Body of pancreas (tissue), 4 donors: Measurements from ENCODE around the gene CSF1. TPM values are rescaled to one million over a fixed set of nuclear protein-coding genes. Genes with fewer than 3 reads are reported as not detected.
"Not testable (repeated sequence)": the region's sequence is repeated elsewhere in the genome, so short reads cannot be mapped to it uniquely, and the experiment has no call there.

ENCODE experiments used
- ATAC-seq: fragments of 150-250 bp; one replicate; pipeline ENCODE4 v1.9.1; 2016
- DNase-seq, 4 donors: peaks; one replicate each; pipeline ENCODE4 v3.0.0-alpha.2; 2019
- H3K27ac ChIP-seq, 4 donors: fragments of 200-600 bp; sonication (generic); 1 replicate in 3 of 4; 2 replicates in 1 of 4; pipeline versions ENCODE4 v1.5.1 to v1.6.1; 2016 to 2019; ENCODE audit warnings: mild to moderate bottlenecking in 1 of 4, mixed read lengths in 1 of 4, moderate library complexity in 1 of 4
- H3K27me3 ChIP-seq, 2 donors: fragments of 200-600 bp; sonication (generic); one replicate each; pipeline ENCODE4 v1.6.0; 2016; ENCODE audit warnings: mild to moderate bottlenecking in 1 of 2
- H3K36me3 ChIP-seq, 2 donors: fragments of 200-600 bp; sonication (generic); replicated peaks in 1 of 2; 2 replicates each; pipeline ENCODE4 v1.5.1; 2016; ENCODE audit warnings: low read depth in 2 of 2; ENCODE audit not compliant: insufficient read depth in 1 of 2
- H3K4me1 ChIP-seq: fragments of 200-600 bp; sonication (generic); one replicate; pipeline ENCODE4 v1.6.0; 2016
- H3K4me3 ChIP-seq, 2 donors: fragments of 200-600 bp; sonication (generic); 1 replicate in 1 of 2; 2 replicates in 1 of 2; pipeline ENCODE4 v1.5.1; 2016 to 2019
- H3K9me3 ChIP-seq, 3 donors: fragments of 200-600 bp; sonication (generic); 1 replicate in 2 of 3; 2 replicates in 1 of 3; pipeline ENCODE4 v1.5.1; 2016
- POLR2A ChIP-seq, 3 donors: fragments of 450-650 bp; IDR thresholded peaks; one replicate each; pipeline ENCODE4 v1.6.1; 2016; ENCODE audit warnings: antibody characterized with exemption in 3 of 3, mild to moderate bottlenecking in 2 of 3
- WGBS, 2 donors: methylation state at CpG; one replicate each; pipeline ENCODE4 v1.1.5; 2017; 5-methylcytosine and 5-hydroxymethylcytosine counted together
- intact Hi-C: fragments of 100-400 bp; cut with DNase I; formaldehyde crosslinking; loops from one replicate; pipeline ENCODE4 v1.15.1; 2023
- total RNA-seq, 2 donors: library from RNA; depleted of rRNA; stranded (reverse); fragments of >200 nt; gene quantifications; one replicate each; pipeline ENCODE4 v1.1.0, GENCODE V29; 2016
- TF ChIP-seq, protein P1 (sequence below), 7 experiments: fragments of 450-650 bp in 4 of 7; fragments of 200-600 bp in 3 of 7; sonication (generic) in 3 of 7; IDR thresholded peaks; one replicate each; pipeline ENCODE4 v1.5.1; 2016 to 2019; ENCODE audit warnings: antibody characterized with exemption in 7 of 7

Gene CSF1
- total RNA-seq, 2 donors from 2014 or later = 26.7 to 60.7 TPM

GRCh38 chr1:109876617-109877316, 33.9 kb upstream of the CSF1 start:
- no peak overlapping the region for H3K4me3 ChIP-seq
- peak overlapping the region; percentile 43 to 89 (median 81) for H3K27ac ChIP-seq
- H3K4me1 ChIP-seq = peaks cover 19% of the 10 kb centered on the region
- TF ChIP-seq POLR2A (IDR thresholded peaks at IDR 0.05) = no peak
- TF ChIP-seq, protein P1, sequence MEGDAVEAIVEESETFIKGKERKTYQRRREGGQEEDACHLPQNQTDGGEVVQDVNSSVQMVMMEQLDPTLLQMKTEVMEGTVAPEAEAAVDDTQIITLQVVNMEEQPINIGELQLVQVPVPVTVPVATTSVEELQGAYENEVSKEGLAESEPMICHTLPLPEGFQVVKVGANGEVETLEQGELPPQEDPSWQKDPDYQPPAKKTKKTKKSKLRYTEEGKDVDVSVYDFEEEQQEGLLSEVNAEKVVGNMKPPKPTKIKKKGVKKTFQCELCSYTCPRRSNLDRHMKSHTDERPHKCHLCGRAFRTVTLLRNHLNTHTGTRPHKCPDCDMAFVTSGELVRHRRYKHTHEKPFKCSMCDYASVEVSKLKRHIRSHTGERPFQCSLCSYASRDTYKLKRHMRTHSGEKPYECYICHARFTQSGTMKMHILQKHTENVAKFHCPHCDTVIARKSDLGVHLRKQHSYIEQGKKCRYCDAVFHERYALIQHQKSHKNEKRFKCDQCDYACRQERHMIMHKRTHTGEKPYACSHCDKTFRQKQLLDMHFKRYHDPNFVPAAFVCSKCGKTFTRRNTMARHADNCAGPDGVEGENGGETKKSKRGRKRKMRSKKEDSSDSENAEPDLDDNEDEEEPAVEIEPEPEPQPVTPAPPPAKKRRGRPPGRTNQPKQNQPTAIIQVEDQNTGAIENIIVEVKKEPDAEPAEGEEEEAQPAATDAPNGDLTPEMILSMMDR (IDR thresholded peaks at IDR 0.05) = no peak
- ATAC-seq (peak; percentile 18), DNase-seq (peak in 1 of 4 donors; percentile 30)
- WGBS, 2 donors = 66 to 69% methylated on average over 4 of the region's 4 CpGs
- H3K36me3 ChIP-seq = no peaks in the 10 kb centered on the region
- no peaks in the 10 kb centered on the region for H3K9me3 ChIP-seq
- intact Hi-C loops = no loop called here
- H3K27me3 ChIP-seq = no peaks in the 10 kb centered on the region

DNA sequence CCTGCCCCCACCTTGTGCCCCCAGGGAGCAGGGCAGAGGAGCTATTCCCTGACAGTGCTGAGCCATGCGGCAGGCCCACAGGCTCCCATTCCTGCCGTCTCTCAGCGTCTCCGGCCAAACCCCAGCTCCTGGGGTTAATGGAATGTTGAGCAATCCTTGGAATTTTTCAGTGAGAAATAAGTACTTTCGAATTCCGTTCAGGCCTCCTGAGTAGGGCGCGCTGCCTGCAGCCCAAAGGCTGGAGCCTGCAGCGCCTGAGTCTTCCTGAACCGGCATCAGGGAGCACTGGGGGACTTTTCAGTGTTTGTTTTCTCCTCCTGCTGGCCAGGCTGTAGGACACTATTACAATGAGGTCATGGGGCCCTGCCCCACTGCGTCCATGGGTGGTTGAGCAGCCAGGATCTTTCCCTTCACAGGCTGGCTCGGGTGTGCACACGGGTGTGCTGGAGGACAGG, 33.3 kb upstream of the CSF1 start:
- ATAC-seq (peak; percentile 81), DNase-seq (peak; percentile 42 to 66 (median 60))
- Histone ChIP-seq H3K4me1 (peaks cover 19% of the 10 kb centered on the region), H3K36me3 (no peaks in the 10 kb centered on the region), H3K4me3 (no peak overlapping the region), H3K27ac (peak overlapping the region; percentile 48 to 89 (median 81)), H3K9me3 (no peaks in the 10 kb centered on the region), H3K27me3 (no peaks in the 10 kb centered on the region)
- WGBS, 2 donors = 36 to 39% methylated on average over 11 to 13 of the region's 13 CpGs
- TF ChIP-seq, protein P1 (IDR thresholded peaks at IDR 0.05) = peak in 4 of 7 experiments; percentile 24 to 43 (median 34)
- peak in 2 of 3 donors; percentile 25 to 48 for TF ChIP-seq POLR2A (IDR thresholded peaks at IDR 0.05)
- intact Hi-C loops = no loop called here

- Histone ChIP-seq H3K4me3 (no peak overlapping the region), H3K36me3 (no peaks in the 10 kb centered on the region), H3K9me3 (no peaks in the 10 kb centered on the region), H3K4me1 (peaks cover 19% of the 10 kb centered on the region), H3K27me3 (no peaks in the 10 kb centered on the region), H3K27ac (peak overlapping the region; percentile 48 to 89 (median 81))
- 70 to 86% methylated on average over 3 of the region's 3 CpGs for WGBS, 2 donors
- intact Hi-C loops = no loop called here
- TF ChIP-seq, protein P1 (IDR thresholded peaks at IDR 0.05) = no peak
- TF ChIP-seq POLR2A (IDR thresholded peaks at IDR 0.05) = no peak
- DNase-seq (no peak), ATAC-seq (no peak)
These were observed 32.9 kb upstream of the CSF1 start for GRCh38 chr1:109877776-109878175.

DNA sequence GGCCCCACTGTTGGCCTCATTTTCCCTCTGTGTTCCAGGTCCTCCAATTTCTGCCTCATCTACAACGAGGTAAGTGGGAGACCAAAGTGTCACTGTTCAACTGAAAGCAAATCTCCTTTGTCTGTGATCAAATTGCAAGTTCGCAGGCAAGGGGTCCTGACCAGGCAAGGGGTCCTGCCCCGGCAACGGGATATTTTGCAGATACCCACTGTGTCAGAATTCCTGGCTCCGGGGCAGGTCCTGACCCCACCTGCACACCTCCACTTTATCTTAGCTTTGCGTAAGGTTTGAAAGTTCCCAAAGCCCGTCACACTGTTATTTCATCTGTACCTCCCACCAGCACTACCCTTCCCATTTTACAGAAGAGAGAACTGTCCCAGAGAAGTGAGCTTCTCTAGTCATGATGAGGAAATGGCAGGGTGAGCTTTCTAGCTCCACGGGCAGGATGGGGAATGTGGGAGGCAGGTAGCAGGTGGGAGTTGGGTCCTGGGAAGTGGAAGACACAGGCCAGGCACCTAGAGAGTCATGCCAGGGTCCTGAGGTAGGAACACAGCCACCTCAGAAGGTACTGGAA, 32.0 kb upstream of the CSF1 start:
- TF ChIP-seq POLR2A (IDR thresholded peaks at IDR 0.05) = no peak
- TF ChIP-seq, protein P1 (IDR thresholded peaks at IDR 0.05) = no peak
- Histone ChIP-seq H3K27ac (no peak overlapping the region), H3K4me3 (no peak overlapping the region), H3K36me3 (no peaks in the 10 kb centered on the region), H3K4me1 (peaks cover 14% of the 10 kb centered on the region), H3K27me3 (no peaks in the 10 kb centered on the region), H3K9me3 (no peaks in the 10 kb centered on the region)
- ATAC-seq (no peak), DNase-seq (no peak)
- 72 to 76% methylated on average over 8 of the region's 8 CpGs for WGBS, 2 donors
- intact Hi-C loops = no loop called here

DNA sequence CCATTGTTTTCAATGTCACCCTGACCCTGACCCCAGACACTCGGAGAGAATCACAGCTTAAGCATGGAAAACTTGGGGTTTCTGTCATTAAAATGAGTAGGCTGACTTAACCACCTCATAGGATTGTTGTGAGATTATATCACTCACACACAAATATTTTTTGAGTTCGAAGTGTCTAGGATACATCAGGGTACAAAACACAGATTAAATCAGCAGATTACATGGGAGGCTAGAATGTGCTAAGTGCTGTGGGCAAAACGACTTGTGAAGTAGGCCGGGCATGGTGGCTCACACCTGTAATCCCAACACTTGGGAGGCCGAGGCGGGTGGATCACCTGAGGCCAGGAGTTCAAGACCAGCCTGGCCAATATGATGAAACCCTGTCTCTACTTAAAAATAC, 31.3 kb upstream of the CSF1 start:
- H3K36me3 ChIP-seq, H3K27me3 ChIP-seq, H3K9me3 ChIP-seq, H3K27ac ChIP-seq, H3K4me3 ChIP-seq, DNase-seq, intact Hi-C loops, ATAC-seq: not testable (repeated sequence)
- 84 to 87% methylated on average over 6 of the region's 6 CpGs for WGBS, 2 donors
- H3K4me1 ChIP-seq = peaks cover 14% of the 10 kb centered on the region
